ENCODE measurements around the gene ARHGAP9.

GRCh38 chr12:57434517-57435223 lies 45.0 kb downstream of the ARHGAP9 start, which contains the start of gene INHBC:
- no peak for TF ChIP-seq ETV6 (CRISPR knock-in tag; IDR thresholded peaks at IDR 0.05)
- no peak for TF ChIP-seq ZNF281 (CRISPR knock-in tag; IDR thresholded peaks at IDR 0.05)
- TF ChIP-seq, protein P1, sequence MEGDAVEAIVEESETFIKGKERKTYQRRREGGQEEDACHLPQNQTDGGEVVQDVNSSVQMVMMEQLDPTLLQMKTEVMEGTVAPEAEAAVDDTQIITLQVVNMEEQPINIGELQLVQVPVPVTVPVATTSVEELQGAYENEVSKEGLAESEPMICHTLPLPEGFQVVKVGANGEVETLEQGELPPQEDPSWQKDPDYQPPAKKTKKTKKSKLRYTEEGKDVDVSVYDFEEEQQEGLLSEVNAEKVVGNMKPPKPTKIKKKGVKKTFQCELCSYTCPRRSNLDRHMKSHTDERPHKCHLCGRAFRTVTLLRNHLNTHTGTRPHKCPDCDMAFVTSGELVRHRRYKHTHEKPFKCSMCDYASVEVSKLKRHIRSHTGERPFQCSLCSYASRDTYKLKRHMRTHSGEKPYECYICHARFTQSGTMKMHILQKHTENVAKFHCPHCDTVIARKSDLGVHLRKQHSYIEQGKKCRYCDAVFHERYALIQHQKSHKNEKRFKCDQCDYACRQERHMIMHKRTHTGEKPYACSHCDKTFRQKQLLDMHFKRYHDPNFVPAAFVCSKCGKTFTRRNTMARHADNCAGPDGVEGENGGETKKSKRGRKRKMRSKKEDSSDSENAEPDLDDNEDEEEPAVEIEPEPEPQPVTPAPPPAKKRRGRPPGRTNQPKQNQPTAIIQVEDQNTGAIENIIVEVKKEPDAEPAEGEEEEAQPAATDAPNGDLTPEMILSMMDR (IDR thresholded peaks at IDR 0.05), result no peak
- TF ChIP-seq TCF7 (CRISPR knock-in tag; IDR thresholded peaks at IDR 0.05; ENCODE audit: low read depth), result no peak
- TF ChIP-seq ZNF423 (CRISPR knock-in tag; IDR thresholded peaks at IDR 0.05), result no peak
- TF ChIP-seq FOXP1 (CRISPR knock-in tag; IDR thresholded peaks at IDR 0.05; ENCODE audit: borderline replicate concordance), result no peak
- TF ChIP-seq NR3C1 (CRISPR knock-in tag; conservative IDR thresholded peaks at IDR 0.05; ENCODE audit: low read depth), result no peak
- TF ChIP-seq FOXK1 (CRISPR knock-in tag; IDR thresholded peaks at IDR 0.05), result no peak
- TF ChIP-seq NR1H2 (CRISPR knock-in tag; IDR thresholded peaks at IDR 0.05), result no peak
- TF ChIP-seq, protein P2, sequence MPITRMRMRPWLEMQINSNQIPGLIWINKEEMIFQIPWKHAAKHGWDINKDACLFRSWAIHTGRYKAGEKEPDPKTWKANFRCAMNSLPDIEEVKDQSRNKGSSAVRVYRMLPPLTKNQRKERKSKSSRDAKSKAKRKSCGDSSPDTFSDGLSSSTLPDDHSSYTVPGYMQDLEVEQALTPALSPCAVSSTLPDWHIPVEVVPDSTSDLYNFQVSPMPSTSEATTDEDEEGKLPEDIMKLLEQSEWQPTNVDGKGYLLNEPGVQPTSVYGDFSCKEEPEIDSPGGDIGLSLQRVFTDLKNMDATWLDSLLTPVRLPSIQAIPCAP (CRISPR knock-in tag; IDR thresholded peaks at IDR 0.05), result no peak
